PC-9 (cell line): ENCODE measurements around the gene SACM1L. TPM values are rescaled to one million over a fixed set of nuclear protein-coding genes. Genes with fewer than 3 reads are reported as not detected.

Experiments used
- BruUV-seq: library from RNA; stranded (reverse); fragments of 400-500 nt; replicated peaks from 2 replicates; lab custom pipeline; 2021; lab: Mats Ljungman, UMichigan
- CTCF ChIA-PET: fragments of 300-600 bp; sonication (Branson Sonifier 250); formaldehyde crosslinking; loops from one replicate; lab custom pipeline; 2022; ENCODE audit warnings: antibody characterized with exemption; lab: Charles Lee
- POLR2A ChIA-PET: fragments of 300-600 bp; sonication (Branson Sonifier 250); formaldehyde crosslinking; loops from one replicate; lab custom pipeline; 2022; ENCODE audit warnings: antibody characterized with exemption; ENCODE audit not compliant: unreplicated experiment; lab: Charles Lee
- DNase-seq, 2 experiments: peaks; one replicate each; pipeline versions ENCODE4 v3.0.0 to v3.0.0-alpha.2; 2015 to 2022; ENCODE audit warnings: mixed read lengths in 1 of 2
- H2AFZ ChIP-seq: fragments of 200-600 bp; sonication (generic); 2 replicates; pipeline ENCODE4 v1.8.1; 2017; ENCODE audit warnings: antibody characterized with exemption
- H3F3A ChIP-seq: fragments of 200-600 bp; sonication (generic); 2 replicates; pipeline ENCODE4 v1.8.1; 2017; ENCODE audit warnings: antibody characterized with exemption, mild to moderate bottlenecking, low read depth; ENCODE audit not compliant: insufficient read depth
- H3K27ac ChIP-seq: fragments of 200-600 bp; sonication (generic); 2 replicates; pipeline ENCODE4 v1.6.1; 2016; ENCODE audit warnings: mixed run types
- H3K27me3 ChIP-seq: fragments of 200-600 bp; sonication (generic); 2 replicates; pipeline ENCODE4 v1.6.1; 2016; ENCODE audit warnings: low read depth, mixed run types; ENCODE audit not compliant: insufficient read depth
- H3K36me3 ChIP-seq: fragments of 200-600 bp; sonication (generic); 2 replicates; pipeline ENCODE4 v1.6.1; 2016; ENCODE audit warnings: low read depth, mixed run types
- H3K4me1 ChIP-seq: fragments of 200-600 bp; sonication (generic); replicated peaks from 2 replicates; pipeline ENCODE4 v1.6.1; 2016; ENCODE audit warnings: mixed run types; ENCODE audit not compliant: insufficient read depth
- H3K4me2 ChIP-seq: fragments of 200-600 bp; sonication (generic); 2 replicates; pipeline ENCODE4 v1.6.1; 2017; ENCODE audit warnings: mixed run types
- H3K4me3 ChIP-seq: fragments of 200-600 bp; sonication (generic); 2 replicates; pipeline ENCODE4 v1.6.1; 2016; ENCODE audit warnings: mixed run types
- H3K79me2 ChIP-seq: fragments of 200-600 bp; sonication (generic); 2 replicates; pipeline ENCODE4 v1.6.1; 2017; ENCODE audit warnings: low read depth, mixed run types
- H3K9me2 ChIP-seq: fragments of 200-600 bp; sonication (generic); 2 replicates; pipeline ENCODE4 v1.8.1; 2017; ENCODE audit warnings: mild to moderate bottlenecking; ENCODE audit not compliant: insufficient read depth
- H3K9me3 ChIP-seq: fragments of 200-600 bp; sonication (generic); 2 replicates; pipeline ENCODE4 v1.8.1; 2016; ENCODE audit warnings: low read depth; ENCODE audit not compliant: insufficient read depth
- H4K20me1 ChIP-seq: fragments of 200-600 bp; sonication (generic); 2 replicates; pipeline ENCODE4 v1.8.1; 2017; ENCODE audit not compliant: insufficient read depth
- CTCF ChIP-seq: fragments of 200-600 bp; sonication (generic); conservative IDR thresholded peaks from 2 replicates; pipeline ENCODE4 v1.6.1; 2017; ENCODE audit warnings: mixed run types, antibody characterized with exemption, mild to moderate bottlenecking, moderate library complexity
- EZH2 ChIP-seq: fragments of 200-600 bp; sonication (generic); IDR thresholded peaks from 2 replicates; pipeline ENCODE4 v1.8.0; 2017; ENCODE audit warnings: antibody characterized with exemption, low read depth
- intact Hi-C: fragments of 100-400 bp; cut with micrococcal nuclease; formaldehyde crosslinking; loops from one replicate; pipeline ENCODE4 v1.10.0; 2022; ENCODE audit not compliant: unreplicated experiment
- total RNA-seq: library from RNA; stranded (reverse); gene quantifications from 2 replicates; pipeline ENCODE4 v1.2.3, GENCODE V29; 2021

Gene SACM1L
- total RNA-seq, 1 experiment from 2014 or later, result 33.9 TPM

DNA sequence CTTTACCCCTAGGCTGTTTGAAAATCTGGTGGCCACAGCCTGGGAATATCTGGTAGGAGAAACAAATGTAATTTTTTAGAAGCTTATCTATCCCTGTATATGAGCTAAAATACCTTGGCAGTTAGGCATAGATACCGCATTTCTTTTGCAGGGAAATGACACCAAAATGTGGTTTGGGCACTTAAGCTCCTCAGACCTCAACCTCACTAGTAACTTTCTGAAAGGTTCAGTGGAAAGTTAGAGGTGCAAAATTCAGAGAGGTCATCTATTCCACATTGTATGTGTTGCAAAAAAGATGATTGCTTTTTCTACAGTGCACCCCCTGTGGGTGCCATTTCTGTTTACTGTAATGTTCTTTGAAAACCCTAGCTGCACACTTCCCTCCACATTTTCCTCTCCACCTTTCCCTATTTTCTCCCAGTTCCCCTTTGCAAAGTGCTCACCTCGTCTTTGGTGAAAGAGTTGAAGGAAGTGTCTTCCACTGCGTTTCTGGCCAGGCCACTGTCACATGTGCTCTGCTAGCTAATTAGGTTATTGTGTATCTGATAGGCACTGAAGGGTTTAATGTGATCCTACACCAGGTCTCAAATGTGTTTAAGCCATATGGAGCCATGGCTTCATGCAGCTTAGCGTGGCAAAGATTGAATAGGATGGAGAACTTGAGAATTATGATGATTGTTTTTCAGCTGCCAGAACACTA is 1.3 kb downstream of the SACM1L start:
- Histone ChIP-seq H4K20me1 (no peaks in the 10 kb centered on the region; the same call in 1 of the 2 replicates), H3K27ac (no peak overlapping the region)
- POLR2A ChIA-PET, result interaction anchor here (0.6 to 0.8 kb wide), 3 partner anchors 34 to 598 kb away, joined by 3 to 9 read pairs (median 6); no protein-coding TSS in a partner anchor

DNA sequence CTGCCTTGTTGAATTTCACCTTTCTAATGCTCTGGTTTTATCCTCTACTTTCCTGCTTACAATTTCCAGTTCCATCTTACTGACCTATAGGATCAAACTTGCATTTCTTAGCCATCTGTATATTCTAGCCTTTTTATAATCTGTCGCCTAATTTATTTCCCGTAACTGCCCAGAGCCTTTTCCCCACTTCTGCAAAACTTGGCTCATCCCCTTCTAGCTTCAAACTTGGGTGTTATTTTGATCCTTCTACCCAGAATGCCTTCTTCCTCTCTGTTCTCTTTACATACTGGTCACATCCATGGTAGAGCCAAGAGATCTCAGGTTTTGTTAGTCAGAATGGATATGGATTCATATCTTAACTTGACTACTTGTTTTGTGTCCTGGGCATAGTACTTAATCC is 2.6 kb downstream of the SACM1L start:
- ChIA-PET POLR2A (no interaction called here), CTCF (no interaction called here)
- Histone ChIP-seq H3K9me3 (no peaks in the 10 kb centered on the region), H3K4me2 (no peak overlapping the region), H4K20me1 (no peaks in the 10 kb centered on the region; the same call in 1 of the 2 replicates), H3K27ac (no peak overlapping the region), H3K9me2 (no peaks in the 10 kb centered on the region), H3F3A (peaks cover 13% of the 10 kb centered on the region), H3K79me2 (peaks cover 71% of the 10 kb centered on the region), H2AFZ (no peak overlapping the region), H3K4me1 (peaks cover 16% of the 10 kb centered on the region; the same call in 1 of the 2 replicates), H3K4me3 (no peak overlapping the region), H3K36me3 (0 out of 2 replicates have a peak, but pooled peaks cover 18% of the 10 kb centered on the region), H3K27me3 (no peaks in the 10 kb centered on the region)
- BruUV-seq, result no TSS peak
- DNase-seq, result no peak
- TF ChIP-seq CTCF (no peak), EZH2 (no peak)
- intact Hi-C loops, result no loop called here

More for the DNA sequence above, 1.3 kb downstream of the SACM1L start:
- Histone ChIP-seq H3K4me1 (peaks cover 16% of the 10 kb centered on the region; the same call in 1 of the 2 replicates), H3K9me3 (no peaks in the 10 kb centered on the region), H3K9me2 (no peaks in the 10 kb centered on the region), H2AFZ (no peak overlapping the region), H3K27me3 (no peaks in the 10 kb centered on the region), H3K79me2 (peaks cover 61% of the 10 kb centered on the region), H3K4me3 (peak overlapping the region; percentile 97), H3F3A (peaks cover 13% of the 10 kb centered on the region), H3K4me2 (peak overlapping the region; percentile 97), H3K36me3 (0 out of 2 replicates have a peak, but pooled peaks cover 18% of the 10 kb centered on the region)
- DNase-seq, result no peak
- CTCF ChIA-PET, result interaction anchor here (1.1 kb wide), 1 partner anchor 31 kb away, joined by 3 read pairs; no protein-coding TSS in a partner anchor
- TF ChIP-seq EZH2, result no peak
- no peak for TF ChIP-seq CTCF
- no TSS peak for BruUV-seq
- intact Hi-C loops, result no loop called here

DNA sequence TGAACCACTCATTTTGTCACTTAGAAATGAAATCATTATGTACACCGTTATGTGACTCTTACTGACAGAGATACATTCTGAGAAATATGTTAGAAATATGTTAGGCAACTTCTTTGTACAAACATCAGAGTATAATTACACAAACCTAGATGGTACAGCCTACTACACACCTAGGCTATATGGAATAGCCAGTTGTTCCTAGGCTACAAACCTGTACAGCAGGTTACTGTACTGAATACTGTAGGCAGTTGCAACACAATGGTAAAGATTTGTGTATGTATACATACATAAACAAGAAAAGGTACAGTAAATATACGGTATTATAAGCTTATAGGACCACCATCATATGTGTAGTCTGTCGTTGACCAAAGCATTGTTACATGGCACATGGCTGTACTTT is 3.7 kb downstream of the SACM1L start:
- Histone ChIP-seq H3K9me3 (no peaks in the 10 kb centered on the region), H3K4me2 (no peak overlapping the region), H3K36me3 (0 out of 2 replicates have a peak, but pooled peaks cover 18% of the 10 kb centered on the region), H4K20me1 (no peaks in the 10 kb centered on the region; the same call in 1 of the 2 replicates), H3K4me3 (no peak overlapping the region), H2AFZ (no peak overlapping the region), H3K27me3 (no peaks in the 10 kb centered on the region), H3K9me2 (no peaks in the 10 kb centered on the region), H3K4me1 (peaks cover 16% of the 10 kb centered on the region; the same call in 1 of the 2 replicates), H3K79me2 (peaks cover 77% of the 10 kb centered on the region), H3K27ac (no peak overlapping the region), H3F3A (peaks cover 13% of the 10 kb centered on the region)
- ChIA-PET POLR2A (no interaction called here), CTCF (interaction anchor here (1.1 kb wide), 1 partner anchor 11 kb away, joined by 3 read pairs; no protein-coding TSS in a partner anchor)
- no peak for DNase-seq
- no TSS peak for BruUV-seq
- intact Hi-C loops, result no loop called here
- no peak for TF ChIP-seq CTCF
